Adipose tissue (tissue), 3 donors: ENCODE measurements around the gene CLSTN2. TPM values are rescaled to one million over a fixed set of nuclear protein-coding genes. Genes with fewer than 3 reads are reported as not detected.

ENCODE experiments used
- H3K27ac ChIP-seq: one replicate; pipeline ENCODE4 v1.5.1; 2013; ENCODE audit warnings: low read depth, low read length
- WGBS, 3 donors: extraction: QIAGEN DNeasy Blood & Tissue Kit; methylation state at CpG; one replicate each; pipeline ENCODE4 v1.1.7; 2013; 5-methylcytosine and 5-hydroxymethylcytosine counted together
- polyA plus RNA-seq, 3 donors: library from polyadenylated mRNA; stranded (reverse); fragments of 200-250 nt; gene quantifications; one replicate each; pipeline ENCODE4 v1.2.3, GENCODE V29; 2013
- donor health status: healthy with polysubstance abuse.
- donor health status: Bipolar disorder and iron deficiency.
- donor health status: healthy.

Gene CLSTN2
- polyA plus RNA-seq, 3 donors, result 1.3 to 11.8 (median 5.6) TPM

- no peak overlapping the region for H3K27ac ChIP-seq
- 68 to 94% (median 68%) methylated on average over 1 of the region's 1 CpG for whole genome bisulfite sequencing, 3 donors
Measured at GRCh38 chr3:140424726-140425125, 489.7 kb downstream of the CLSTN2 start.

GRCh38 chr3:140427786-140428185 is 492.8 kb downstream of the CLSTN2 start:
- 94 to 96% (median 95%) methylated on average over 1 of the region's 1 CpG for WGBS, 3 donors
- H3K27ac ChIP-seq, result no peak overlapping the region

DNA sequence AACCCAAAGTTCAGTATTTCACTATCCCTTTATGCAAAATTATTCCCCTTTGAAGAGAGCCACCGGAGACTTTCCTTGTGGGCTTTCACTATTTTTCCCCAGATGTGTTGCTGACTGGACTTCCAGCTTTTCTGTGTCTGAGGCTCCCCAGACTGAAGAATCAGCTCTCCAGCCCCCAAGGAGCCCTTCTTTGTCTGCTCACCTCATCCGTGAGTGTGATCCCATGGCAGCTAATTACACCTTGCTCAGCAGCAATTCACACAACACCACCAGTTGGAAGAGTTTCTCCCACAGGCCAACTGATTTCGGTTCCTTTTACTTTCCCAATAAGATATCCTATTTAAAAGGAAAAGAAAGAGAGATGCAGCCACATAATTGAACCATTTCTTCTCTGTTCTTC is 493.4 kb downstream of the CLSTN2 start:
- H3K27ac ChIP-seq, result no peak overlapping the region
- 63 to 86% (median 84%) methylated on average over 3 of the region's 3 CpGs for WGBS, 3 donors

GRCh38 chr3:140429791-140430190 is 494.8 kb downstream of the CLSTN2 start:
- WGBS, 3 donors, result 73 to 100% (median 83%) methylated on average over 1 of the region's 1 CpG
- H3K27ac ChIP-seq, result no peak overlapping the region

- WGBS, 3 donors, result 90 to 94% (median 94%) methylated on average over 7 of the region's 7 CpGs
Measured at GRCh38 chr3:140430494-140430893, 495.5 kb downstream of the CLSTN2 start.

DNA sequence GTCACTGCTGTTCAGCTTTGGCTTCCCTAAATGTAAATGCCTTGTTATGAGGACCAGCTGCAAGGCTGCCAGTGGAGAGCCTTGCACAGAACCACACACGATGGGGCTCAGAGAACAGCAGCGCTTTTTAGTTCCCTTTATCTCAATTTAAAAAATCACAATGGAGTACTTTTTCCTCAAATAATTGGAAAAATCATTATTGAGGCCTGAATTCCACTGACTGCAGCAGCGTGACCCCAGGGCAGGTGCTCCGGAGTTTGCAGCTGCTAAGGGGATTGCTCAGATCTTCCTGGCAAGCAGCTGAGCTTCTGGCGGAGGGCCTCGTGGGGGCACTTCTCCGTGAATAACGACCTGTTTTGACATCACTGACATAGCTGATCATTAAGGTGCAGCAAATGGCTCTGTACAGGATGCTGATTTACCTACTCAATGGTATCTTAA is 497.3 kb downstream of the CLSTN2 start:
- 36 to 63% (median 59%) methylated on average over 8 of the region's 8 CpGs for WGBS, 3 donors
- H3K27ac ChIP-seq, result no peak overlapping the region

More at GRCh38 chr3:140430494-140430893, 495.5 kb downstream of the CLSTN2 start:
- no peak overlapping the region for H3K27ac ChIP-seq

DNA sequence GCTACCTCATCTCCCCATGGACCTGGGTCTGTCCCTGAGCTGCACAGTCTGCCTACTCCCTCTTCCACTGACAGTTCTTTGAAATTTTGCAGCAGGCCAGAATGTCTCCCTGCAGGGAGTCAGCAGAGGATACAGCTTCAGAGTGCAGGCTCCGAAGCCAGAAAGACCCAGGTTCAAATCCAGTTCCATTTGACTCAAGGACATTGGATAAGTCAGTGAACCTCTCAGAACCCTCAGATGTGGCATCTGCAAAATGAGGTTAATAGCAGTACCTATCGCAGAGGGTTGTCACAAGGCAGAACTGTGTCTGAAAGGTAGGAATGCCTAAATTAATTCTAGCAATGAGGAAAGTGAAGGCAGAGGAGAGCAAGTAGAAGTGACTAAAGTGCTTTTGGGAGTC is 498.4 kb downstream of the CLSTN2 start:
- H3K27ac ChIP-seq, result no peak overlapping the region
- WGBS, 3 donors, result 87 to 93% (median 90%) methylated on average over 2 of the region's 2 CpGs

GRCh38 chr3:140434261-140434905 is 499.4 kb downstream of the CLSTN2 start:
- no peak overlapping the region for H3K27ac ChIP-seq
- WGBS, 3 donors, result 70 to 85% (median 70%) methylated on average over 5 of the region's 5 CpGs

GRCh38 chr3:140436421-140436820 is 501.4 kb downstream of the CLSTN2 start:
- H3K27ac ChIP-seq, result no peak overlapping the region
- 91 to 96% (median 92%) methylated on average over 4 of the region's 4 CpGs for WGBS, 3 donors

DNA sequence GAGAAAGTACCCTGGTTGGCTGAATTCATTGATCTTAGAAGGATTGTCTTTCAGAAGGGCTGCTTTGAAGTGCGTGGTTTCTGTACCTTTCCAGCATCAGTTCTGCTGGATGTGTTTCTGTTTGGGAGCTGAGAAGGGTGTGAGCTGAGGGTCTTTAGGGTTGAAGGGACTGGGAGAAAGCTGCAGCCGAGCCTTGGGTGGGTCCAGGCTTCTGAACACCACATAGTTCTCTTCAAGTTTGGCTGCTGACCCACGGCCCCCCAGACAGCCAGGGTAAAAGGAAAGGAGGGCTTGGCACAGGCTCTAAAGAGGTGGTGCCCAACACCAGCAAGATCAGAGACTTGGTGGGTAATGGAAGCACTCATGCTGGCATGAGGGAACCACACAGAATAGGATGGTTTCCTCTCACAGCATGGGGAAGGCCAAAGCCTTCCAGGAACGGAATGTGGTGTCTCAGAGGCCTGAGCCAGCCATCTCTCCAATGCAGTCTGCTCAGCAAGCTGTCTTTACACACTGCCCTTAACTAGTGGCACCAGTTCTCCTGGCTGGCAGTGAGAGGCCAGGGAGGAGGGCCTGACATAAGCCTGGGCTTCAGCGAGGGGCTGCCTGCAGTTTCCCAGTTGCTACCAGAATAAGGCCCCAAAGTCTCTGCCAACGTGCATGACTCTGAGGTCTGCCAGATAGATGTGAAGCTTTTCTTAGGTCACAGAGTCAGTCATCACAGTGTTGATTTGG is 503.9 kb downstream of the CLSTN2 start:
- 70 to 86% (median 77%) methylated on average over 6 of the region's 6 CpGs for WGBS, 3 donors
- no peak overlapping the region for H3K27ac ChIP-seq

GRCh38 chr3:140439527-140439926 is 504.5 kb downstream of the CLSTN2 start:
- WGBS, 3 donors, result 85 to 92% (median 89%) methylated on average over 5 of the region's 5 CpGs
- H3K27ac ChIP-seq, result no peak overlapping the region

DNA sequence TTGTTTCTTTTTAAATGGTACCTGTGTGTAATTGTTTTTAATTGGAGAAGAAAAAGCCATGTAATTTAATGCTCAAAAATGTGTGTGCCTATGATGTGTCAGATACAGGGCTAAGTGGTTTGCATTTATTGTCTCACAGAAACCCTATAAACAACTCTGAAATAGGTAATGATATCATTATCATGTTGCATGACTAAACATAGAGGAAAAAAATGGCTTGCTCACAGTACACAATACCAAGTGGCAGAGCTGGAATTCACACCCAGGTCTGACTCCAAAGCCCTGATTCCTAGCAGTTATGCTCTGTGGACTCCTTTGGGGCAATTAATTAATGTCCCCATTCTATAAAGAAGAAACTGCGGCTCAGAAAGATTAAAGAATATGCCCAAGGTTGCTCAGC is 505.5 kb downstream of the CLSTN2 start:
- 83 to 94% (median 90%) methylated on average over 1 of the region's 1 CpG for WGBS, 3 donors
- H3K27ac ChIP-seq, result no peak overlapping the region

DNA sequence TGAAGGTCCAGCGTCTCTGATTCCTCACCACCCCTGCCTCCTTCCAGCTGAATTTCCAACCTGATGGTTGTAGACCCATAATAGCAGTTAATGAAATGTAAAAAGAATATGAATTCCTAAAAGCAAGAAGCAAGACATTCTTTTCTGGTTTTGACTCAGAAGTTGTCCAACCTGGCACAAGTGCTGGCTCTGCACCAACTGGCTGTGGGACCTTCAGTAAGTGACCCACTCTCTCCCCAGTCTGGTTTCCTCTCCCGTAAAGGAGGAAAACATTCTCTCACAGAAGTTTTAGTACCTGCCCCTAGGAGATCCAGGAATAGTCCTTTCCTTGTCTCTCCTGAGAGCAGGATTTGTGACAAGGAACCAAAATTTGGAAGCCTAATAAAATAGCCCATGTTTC is 506.0 kb downstream of the CLSTN2 start:
- no peak overlapping the region for H3K27ac ChIP-seq
- 53 to 87% (median 75%) methylated on average over 2 of the region's 2 CpGs for WGBS, 3 donors

DNA sequence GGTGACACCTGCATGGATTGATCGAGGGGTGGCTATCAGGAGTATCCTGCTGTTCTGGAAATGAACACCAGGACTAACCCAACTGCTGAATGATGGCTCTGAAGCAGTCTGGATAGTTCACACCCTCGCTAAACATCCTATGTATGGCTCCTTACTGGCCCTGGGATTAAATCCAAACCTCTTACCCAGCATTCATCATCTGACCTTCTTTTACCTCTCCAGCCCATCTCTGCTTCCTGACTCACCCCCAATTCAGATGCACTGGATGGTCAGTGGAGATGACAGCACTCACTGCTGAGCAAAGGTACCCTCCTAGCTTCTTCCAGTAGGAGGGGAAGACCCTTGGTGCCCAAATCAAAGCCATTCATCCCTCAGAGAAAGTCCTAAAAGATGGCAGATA is 507.6 kb downstream of the CLSTN2 start:
- 90 to 96% (median 95%) methylated on average over 2 of the region's 2 CpGs for WGBS, 3 donors

DNA sequence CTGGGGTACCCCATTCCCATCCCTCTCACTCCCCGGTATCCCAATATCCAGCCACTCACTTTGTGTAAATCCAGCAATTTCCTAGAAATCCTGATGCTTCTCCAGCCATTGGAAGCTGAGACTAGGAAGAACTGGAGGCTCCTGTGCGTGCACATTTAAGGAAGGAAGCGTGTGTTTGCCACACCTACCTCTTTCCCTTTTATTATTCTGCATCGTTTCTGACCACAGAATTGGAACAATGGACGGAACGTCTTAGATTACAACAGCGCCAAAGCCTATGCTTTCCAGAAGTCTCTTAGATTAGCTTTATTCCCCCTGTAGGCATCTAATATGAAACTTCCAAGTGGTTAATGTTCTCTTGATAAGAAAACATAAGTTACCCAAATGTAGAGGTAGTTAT is 508.1 kb downstream of the CLSTN2 start:
- 46 to 82% (median 50%) methylated on average over 7 of the region's 7 CpGs for WGBS, 3 donors

More for the DNA sequence above, 507.6 kb downstream of the CLSTN2 start:
- no peak overlapping the region for H3K27ac ChIP-seq

GRCh38 chr3:140443806-140444205 is 508.8 kb downstream of the CLSTN2 start:
- WGBS, 3 donors, result 62 to 74% (median 64%) methylated on average over 3 of the region's 3 CpGs
- no peak overlapping the region for H3K27ac ChIP-seq

More for the DNA sequence above, 508.1 kb downstream of the CLSTN2 start:
- H3K27ac ChIP-seq, result no peak overlapping the region

- no peak overlapping the region for H3K27ac ChIP-seq
- 93 to 95% (median 93%) methylated on average over 2 of the region's 2 CpGs for WGBS, 3 donors
Measured at GRCh38 chr3:140446734-140447133, 511.7 kb downstream of the CLSTN2 start.

GRCh38 chr3:140447136-140447535 is 512.2 kb downstream of the CLSTN2 start:
- 79 to 92% (median 90%) methylated on average over 6 of the region's 6 CpGs for WGBS, 3 donors
- H3K27ac ChIP-seq, result no peak overlapping the region

DNA sequence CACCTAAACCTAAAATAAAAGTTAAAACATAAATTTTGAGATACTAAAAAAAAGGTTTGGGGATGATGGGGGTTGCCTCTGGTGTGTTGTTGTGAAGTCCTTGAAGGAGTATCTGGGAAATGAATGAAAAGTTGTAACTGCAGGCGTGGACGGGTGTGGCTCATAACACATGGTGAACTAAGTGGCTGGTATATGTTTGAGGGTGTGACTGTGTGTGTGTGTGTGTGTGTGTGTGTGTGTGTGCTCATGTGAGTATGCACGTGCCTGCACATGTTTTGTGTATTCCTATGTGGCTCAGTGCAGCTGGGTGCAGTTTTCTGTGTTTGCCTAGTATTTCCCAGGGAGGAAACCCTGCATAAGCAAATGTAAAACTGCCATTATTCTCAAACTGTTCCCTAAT is 513.0 kb downstream of the CLSTN2 start:
- WGBS, 3 donors, result 76 to 91% (median 85%) methylated on average over 3 of the region's 3 CpGs
- H3K27ac ChIP-seq, result no peak overlapping the region
